ENCODE data around the gene BST2.

DNA sequence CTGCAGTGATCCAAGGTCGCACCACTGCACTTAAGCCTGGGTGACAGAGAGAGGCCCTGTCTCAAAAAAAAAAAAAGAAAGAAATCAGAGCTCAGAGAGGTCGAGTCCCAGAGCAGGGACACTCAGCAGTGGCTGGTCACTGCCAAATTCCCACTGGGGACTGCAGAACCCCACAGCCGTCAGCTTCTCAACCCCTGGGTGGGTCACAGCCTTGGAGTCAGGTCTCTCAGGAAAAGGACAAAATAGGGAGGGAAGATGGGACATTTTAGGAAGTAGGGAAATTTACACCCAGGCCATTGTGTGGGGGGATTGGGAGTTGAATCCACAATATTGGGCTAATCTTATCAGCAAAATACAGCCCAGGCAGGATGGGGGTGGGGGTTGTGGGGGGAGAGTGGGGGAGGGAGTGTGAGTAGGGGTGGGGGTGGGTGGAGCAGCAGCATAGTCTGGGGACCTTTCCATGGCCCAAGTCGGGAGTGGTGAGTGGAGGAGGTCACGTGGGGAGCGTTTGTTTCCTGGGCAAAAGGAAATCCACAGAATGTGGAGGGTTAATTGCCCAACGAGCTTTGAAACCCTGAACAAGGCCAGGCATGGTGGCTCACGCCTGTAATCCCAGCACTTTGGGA is 6.4 kb downstream of the BST2 start:
- no peak for TF ChIP-seq REST (IDR thresholded peaks at IDR 0.05; ENCODE audit: insufficient replicate concordance, low read depth)
- TF ChIP-seq, protein P1, sequence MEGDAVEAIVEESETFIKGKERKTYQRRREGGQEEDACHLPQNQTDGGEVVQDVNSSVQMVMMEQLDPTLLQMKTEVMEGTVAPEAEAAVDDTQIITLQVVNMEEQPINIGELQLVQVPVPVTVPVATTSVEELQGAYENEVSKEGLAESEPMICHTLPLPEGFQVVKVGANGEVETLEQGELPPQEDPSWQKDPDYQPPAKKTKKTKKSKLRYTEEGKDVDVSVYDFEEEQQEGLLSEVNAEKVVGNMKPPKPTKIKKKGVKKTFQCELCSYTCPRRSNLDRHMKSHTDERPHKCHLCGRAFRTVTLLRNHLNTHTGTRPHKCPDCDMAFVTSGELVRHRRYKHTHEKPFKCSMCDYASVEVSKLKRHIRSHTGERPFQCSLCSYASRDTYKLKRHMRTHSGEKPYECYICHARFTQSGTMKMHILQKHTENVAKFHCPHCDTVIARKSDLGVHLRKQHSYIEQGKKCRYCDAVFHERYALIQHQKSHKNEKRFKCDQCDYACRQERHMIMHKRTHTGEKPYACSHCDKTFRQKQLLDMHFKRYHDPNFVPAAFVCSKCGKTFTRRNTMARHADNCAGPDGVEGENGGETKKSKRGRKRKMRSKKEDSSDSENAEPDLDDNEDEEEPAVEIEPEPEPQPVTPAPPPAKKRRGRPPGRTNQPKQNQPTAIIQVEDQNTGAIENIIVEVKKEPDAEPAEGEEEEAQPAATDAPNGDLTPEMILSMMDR (IDR thresholded peaks at IDR 0.05; ENCODE audit: insufficient read depth, low read length) = no peak
- no peak for TF ChIP-seq POLR2AphosphoS5 (IDR thresholded peaks at IDR 0.05; ENCODE audit: low read depth)
- no peak for TF ChIP-seq GABPA (IDR thresholded peaks at IDR 0.05; ENCODE audit: low read depth)
- no peak for TF ChIP-seq SPI1 (IDR thresholded peaks at IDR 0.05; ENCODE audit: borderline replicate concordance, low read depth)

Measured in HL-60 (cell line).